22Rv1 (cell line): ENCODE results near the gene SPATA13.

ENCODE experiments used
- H3K27ac ChIP-seq: fragments of 450-650 bp; 2 replicates; pipeline ENCODE4 v1.5.1; 2017
- ZFX ChIP-seq: fragments of 450-650 bp; IDR thresholded peaks from 2 replicates; pipeline ENCODE4 v1.6.1; 2017; ENCODE audit warnings: antibody characterized with exemption, borderline replicate concordance
- TF ChIP-seq, protein P1 (sequence below): fragments of 450-650 bp; IDR thresholded peaks from 2 replicates; pipeline ENCODE4 v1.5.1; 2017; ENCODE audit warnings: mild to moderate bottlenecking

The SPATA13 gene

GRCh38 chr13:24149246-24150032 lies 11.1 kb upstream of the SPATA13 start:
- no peak for TF ChIP-seq ZFX
- TF ChIP-seq, protein P1, sequence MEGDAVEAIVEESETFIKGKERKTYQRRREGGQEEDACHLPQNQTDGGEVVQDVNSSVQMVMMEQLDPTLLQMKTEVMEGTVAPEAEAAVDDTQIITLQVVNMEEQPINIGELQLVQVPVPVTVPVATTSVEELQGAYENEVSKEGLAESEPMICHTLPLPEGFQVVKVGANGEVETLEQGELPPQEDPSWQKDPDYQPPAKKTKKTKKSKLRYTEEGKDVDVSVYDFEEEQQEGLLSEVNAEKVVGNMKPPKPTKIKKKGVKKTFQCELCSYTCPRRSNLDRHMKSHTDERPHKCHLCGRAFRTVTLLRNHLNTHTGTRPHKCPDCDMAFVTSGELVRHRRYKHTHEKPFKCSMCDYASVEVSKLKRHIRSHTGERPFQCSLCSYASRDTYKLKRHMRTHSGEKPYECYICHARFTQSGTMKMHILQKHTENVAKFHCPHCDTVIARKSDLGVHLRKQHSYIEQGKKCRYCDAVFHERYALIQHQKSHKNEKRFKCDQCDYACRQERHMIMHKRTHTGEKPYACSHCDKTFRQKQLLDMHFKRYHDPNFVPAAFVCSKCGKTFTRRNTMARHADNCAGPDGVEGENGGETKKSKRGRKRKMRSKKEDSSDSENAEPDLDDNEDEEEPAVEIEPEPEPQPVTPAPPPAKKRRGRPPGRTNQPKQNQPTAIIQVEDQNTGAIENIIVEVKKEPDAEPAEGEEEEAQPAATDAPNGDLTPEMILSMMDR: no peak
- H3K27ac ChIP-seq: 0 out of 2 replicates have a peak overlapping the region, but pooled peaks have one; percentile 12

DNA sequence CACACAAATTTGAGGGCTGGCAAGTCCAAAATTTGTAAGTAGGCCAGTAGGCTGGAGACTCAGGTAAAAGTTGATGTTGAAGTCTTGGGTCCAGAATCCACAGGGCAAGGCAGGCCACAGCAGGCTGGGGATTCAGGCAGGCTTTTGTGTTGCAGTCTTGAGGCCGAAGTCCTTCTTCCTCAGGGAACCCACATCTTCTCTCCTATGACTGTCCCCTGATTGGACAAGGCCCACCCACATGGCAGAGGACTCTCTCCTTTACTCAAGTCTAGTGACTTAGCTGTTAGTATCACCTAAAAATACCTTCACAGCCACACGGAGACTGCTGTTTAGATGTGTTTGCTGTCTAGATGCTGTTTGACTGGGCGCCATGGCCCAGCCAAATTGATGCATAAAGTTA lies 9.9 kb upstream of the SPATA13 start:
- no peak for TF ChIP-seq ZFX
- TF ChIP-seq, protein P1: no peak
- H3K27ac ChIP-seq: no peak overlapping the region

GRCh38 chr13:24151864-24152263 lies 8.7 kb upstream of the SPATA13 start:
- TF ChIP-seq, protein P1: no peak
- TF ChIP-seq ZFX: no peak
- H3K27ac ChIP-seq: no peak overlapping the region

GRCh38 chr13:24152292-24153214 lies 8.0 kb upstream of the SPATA13 start:
- H3K27ac ChIP-seq: no peak overlapping the region
- no peak for TF ChIP-seq ZFX
- TF ChIP-seq, protein P1: no peak

DNA sequence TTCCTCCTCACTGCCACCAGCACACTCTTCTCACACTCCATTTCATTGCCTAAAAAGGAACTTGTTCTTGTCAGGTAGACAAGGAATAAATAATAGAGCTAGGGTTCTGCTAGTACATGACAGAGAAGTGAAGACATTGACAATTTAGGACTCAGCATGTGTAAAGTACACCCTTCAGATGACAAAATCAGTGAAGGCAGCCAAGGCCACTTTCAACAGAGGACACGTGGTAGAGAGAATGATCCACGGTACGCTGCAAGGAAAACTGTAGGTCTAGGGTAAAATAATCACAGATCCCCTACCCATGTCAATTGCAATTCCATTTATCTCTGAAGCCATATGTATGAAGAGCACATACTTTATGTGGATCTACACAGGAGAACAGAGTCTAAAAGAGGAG lies 7.2 kb upstream of the SPATA13 start:
- TF ChIP-seq, protein P1: no peak
- no peak for TF ChIP-seq ZFX
- no peak overlapping the region for H3K27ac ChIP-seq

DNA sequence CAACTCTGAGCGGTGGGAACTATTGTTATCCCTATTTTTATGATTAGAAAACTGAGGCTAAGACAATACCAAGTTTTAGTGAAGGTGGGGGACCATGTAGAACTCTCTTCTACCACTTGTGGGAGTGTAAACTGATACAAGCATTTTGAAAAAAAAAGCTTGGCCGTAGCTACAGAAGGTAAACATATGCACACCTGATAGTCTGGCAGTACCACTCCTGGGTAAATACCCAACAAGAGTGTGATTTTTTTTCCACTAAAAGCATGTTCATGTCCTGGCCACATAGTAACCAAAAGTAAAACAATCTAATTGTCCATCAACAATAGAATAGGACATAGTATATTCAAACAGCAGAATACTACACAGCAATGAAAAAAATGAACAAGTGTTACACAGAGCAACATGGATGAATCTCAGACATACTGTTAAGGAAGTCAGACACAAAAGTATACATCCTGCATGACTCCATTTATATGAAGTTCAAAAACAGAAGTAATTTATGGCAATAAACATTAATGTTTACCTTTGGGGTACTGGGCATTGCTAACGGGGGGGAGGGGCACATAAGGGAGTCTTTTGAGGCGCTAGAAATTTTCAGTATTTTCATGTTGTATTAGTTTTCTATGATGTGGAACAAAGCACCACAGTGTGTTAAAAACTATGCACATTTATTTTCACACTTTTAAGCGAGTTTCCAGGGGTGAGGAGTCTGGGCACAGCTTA lies 6.4 kb upstream of the SPATA13 start:
- H3K27ac ChIP-seq: no peak overlapping the region
- no peak for TF ChIP-seq ZFX
- TF ChIP-seq, protein P1: no peak
